Kidney capillary endothelial cell (primary cell): ENCODE results near the gene INTS4.
"Not testable (repeated sequence)": the region's sequence is repeated elsewhere in the genome, so short reads cannot be mapped to it uniquely, and the experiment has no call there.

Experiments
- DNase-seq: peaks from one replicate; pipeline ENCODE4 v3.0.0-alpha.2; 2018; ENCODE audit warnings: low spot score

The INTS4 gene

GRCh38 chr11:77876045-77876444 lies 118.4 kb downstream of the INTS4 start:
- no peak for DNase-seq

DNA sequence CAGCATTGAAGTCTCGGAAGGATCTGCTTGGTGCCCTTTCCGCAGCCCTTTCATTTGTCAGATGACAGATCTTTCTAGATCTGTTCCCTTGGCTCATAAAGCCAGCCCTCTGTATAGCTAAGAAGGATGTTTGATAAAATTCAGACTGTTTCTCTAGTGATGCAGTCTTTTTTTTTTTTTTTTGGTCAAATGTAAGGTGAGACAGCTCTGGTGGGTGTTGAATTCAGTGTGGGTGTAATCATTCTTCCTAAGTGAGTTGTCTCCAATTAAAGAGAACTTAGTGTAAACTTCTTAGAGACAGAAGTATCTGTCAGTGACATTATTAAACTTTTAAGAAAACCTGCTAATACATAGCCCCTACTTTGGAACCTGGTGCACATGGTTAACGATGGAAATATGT lies 120.3 kb downstream of the INTS4 start:
- DNase-seq = no peak

GRCh38 chr11:77873345-77873744 lies 121.1 kb downstream of the INTS4 start:
- DNase-seq = no peak

DNA sequence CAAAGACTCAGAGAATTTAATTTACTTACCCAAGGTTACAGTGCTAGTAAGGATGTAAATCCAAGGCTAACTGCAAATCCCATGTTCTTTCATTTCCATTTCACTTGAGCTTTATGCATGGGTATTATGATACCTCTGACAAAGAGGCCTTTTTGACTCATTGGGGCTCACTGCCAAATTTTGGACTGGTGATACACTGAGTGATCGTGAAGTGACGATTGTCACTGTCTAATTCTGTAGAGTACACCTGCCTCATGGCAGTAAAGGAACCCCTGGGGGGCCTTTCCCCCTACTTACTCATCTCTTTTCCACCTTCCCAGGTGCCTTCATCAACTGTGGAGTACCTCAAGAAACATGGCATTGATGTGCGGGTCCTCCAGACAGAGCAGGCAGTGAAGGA lies 122.6 kb downstream of the INTS4 start:
- DNase-seq = no peak

DNA sequence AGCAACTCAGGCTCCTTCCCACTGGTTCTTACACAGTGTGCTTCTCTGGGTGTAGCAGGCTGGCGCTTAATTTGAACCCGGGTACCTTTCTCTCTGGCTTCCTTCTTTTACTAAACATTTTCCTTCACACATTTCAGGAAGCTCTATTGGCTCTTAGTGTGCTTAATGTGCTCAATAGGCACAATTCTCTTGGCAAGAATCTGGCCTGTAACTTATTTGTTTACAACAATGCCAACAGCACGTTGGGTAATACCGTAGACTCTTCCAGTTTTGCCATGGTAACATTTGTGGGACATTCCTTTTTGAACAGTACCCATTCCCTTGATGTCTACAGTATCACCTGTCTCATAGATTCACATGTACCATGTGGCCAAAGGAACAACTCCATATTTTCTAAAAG lies 125.7 kb downstream of the INTS4 start:
- no peak for DNase-seq

DNA sequence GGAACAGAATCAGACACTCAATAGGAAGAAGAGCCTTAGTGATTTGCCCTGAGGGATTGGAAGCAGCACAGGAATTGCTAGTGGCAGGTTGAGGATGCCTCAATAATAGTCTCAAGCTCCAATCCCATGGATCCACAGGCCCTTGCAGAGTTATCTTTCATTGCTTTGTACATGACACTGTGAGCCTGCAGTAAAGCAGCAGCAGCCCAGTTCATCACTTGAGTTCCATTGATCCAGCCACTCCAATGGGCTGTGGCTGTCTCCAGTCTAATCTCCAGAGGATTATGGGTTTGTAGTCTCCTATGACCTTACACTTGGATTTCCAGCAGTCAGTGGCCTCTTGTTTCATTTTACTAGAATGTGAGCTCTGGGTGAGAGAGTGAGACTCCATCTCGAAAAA lies 128.1 kb downstream of the INTS4 start:
- no peak for DNase-seq

- no peak for DNase-seq
Measured at GRCh38 chr11:77865805-77866204, 128.7 kb downstream of the INTS4 start.

DNA sequence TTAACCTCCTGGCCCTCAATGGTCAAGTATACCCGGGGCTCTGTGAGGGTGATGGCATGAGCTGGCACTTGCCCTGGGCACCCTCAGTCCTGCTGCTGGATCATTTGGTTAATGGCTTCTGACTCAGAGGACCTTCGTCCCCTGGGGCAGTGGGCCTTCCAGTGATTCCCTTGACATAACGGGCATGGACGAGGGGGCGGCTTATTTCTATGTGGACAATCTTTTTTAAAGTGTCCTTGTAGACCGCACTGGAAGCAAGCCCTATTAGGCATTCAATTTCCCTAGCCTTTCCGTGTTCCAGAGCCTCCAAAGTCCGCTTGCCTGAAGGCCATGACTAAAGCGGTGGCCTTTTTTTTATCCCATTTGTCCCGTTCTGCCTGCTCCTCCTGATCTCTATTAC lies 133.0 kb downstream of the INTS4 start:
- not testable (repeated sequence) for DNase-seq

GRCh38 chr11:77857906-77858457 lies 136.5 kb downstream of the INTS4 start:
- DNase-seq = not testable (repeated sequence)

DNA sequence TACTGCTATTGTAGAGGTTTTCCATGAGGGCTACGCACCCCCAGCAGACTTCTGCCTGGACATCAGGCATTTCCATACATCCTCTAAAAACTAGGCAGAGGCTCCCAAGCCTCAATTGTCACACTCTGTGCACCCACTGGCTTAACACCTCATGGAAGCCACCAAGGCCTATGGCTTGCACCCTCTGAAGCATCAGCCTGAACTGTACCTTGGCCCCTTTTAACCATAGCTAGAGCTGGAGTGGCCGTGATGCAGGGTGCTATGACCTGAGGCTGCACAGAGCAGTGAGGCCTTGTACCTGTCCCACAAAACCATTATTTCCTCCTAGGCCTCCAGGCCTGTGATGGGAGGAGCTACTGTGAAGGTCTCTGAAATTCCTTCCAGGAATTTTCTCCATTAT lies 139.6 kb downstream of the INTS4 start:
- no peak for DNase-seq

DNA sequence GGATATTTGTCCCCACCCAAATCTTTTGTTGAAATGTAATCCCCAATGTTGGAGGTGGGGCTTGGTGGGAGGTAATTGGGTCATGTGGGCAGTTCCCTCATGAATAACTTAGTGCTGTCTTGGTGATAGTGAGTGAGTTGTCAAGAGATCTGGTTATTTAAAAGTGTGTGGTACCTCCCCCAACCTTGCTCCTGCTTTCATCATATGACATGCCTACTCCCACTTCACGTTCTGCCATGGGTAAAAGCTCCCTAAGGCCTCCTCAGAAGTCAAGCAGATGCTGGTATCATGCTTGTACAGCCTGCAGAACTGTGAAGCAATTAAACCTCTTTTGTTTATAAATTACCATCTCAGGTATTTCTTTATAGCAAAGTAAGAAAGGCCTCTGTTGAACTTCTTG lies 143.0 kb downstream of the INTS4 start:
- no peak for DNase-seq

DNA sequence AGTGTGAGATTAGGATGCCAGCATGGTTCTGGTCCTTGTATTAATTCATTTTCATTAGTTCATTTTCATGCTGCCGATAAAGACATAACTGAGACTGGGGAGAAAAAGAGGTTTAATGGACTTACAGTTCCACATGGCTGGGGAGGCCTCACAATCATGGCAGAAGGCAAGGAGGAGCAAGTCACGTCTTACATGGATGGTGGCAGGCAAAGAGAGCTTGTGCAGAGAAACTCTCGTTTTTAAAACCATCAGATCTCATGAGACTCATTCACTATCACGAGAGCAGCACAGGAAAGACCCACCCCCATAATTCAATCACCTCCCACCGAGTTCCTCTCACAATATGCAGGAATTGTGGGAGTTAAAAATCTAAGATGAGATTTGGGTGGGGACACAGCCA lies 150.8 kb downstream of the INTS4 start:
- not testable (repeated sequence) for DNase-seq

- peak; percentile 77 for DNase-seq
Measured at GRCh38 chr11:77842441-77843121, 151.9 kb downstream of the INTS4 start.

DNA sequence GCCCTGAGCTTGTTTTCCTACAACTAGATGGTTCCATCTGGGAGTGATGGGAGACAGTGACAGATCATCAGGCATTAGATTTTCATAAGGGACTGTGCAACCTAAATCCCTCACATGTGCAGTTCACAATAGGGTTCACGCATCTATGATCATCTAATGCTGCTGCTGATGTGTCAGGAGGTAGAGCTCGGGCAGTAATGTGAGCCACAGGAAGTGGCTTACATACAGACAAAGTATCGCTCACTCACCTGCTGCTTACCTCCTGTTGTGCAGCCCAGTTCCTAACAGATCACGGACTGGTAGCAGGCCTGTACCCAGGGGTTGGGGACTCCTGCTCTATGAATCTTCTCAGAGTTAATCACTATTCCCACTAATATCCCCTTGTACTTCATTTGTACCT lies 161.2 kb downstream of the INTS4 start:
- DNase-seq = no peak

DNA sequence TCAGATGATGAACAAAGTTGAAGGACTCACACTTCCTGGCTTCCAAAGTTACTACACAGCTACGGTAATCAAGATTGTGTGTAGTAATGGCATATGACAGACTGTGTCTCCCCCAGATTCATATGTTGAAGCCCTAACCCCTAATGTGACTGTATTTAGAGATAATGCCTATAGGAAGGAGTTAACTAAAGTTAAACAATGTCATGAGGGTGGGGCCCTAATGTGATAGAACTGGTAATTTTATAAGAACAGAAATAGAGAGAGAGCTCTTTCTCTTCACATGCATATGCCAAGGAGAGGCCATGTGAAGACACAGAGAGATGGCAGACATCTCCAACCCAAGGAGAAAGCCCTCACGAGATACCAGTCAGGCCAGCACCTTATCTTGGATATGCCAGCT lies 165.5 kb downstream of the INTS4 start:
- no peak for DNase-seq
